NCI-H2227 (cell line): ENCODE measurements around the gene PNMA6F.
"Not testable (repeated sequence)": the region's sequence is repeated elsewhere in the genome, so short reads cannot be mapped to it uniquely, and the experiment has no call there.

Experiments used
- DNase-seq: peaks from one replicate; lab custom pipeline; 2025; ENCODE audit not compliant: unreplicated experiment; lab: John Stamatoyannopoulos, UW

PNMA6F gene

GRCh38 chrX:153303276-153304262 lies 18.0 kb downstream of the PNMA6F start:
- no peak for DNase-seq

- no peak for DNase-seq
Measured at GRCh38 chrX:153302796-153303195, 18.8 kb downstream of the PNMA6F start.

GRCh38 chrX:153301746-153302145 lies 19.8 kb downstream of the PNMA6F start:
- no peak for DNase-seq

GRCh38 chrX:153299855-153300254 lies 21.7 kb downstream of the PNMA6F start:
- DNase-seq: no peak

- no peak for DNase-seq
Measured at GRCh38 chrX:153297376-153297775, 24.2 kb downstream of the PNMA6F start.

- DNase-seq: not testable (repeated sequence)
Measured at GRCh38 chrX:153293485-153294071, 28.0 kb downstream of the PNMA6F start.

- DNase-seq: not testable (repeated sequence)
Measured at GRCh38 chrX:153288807-153289206, 32.8 kb downstream of the PNMA6F start.

GRCh38 chrX:153285678-153286077 lies 35.9 kb downstream of the PNMA6F start:
- not testable (repeated sequence) for DNase-seq

GRCh38 chrX:153283982-153284381 lies 37.6 kb downstream of the PNMA6F start:
- DNase-seq: not testable (repeated sequence)

- not testable (repeated sequence) for DNase-seq
Measured at GRCh38 chrX:153281784-153282183, 39.8 kb downstream of the PNMA6F start.

- DNase-seq: not testable (repeated sequence)
Measured at GRCh38 chrX:153279304-153279703, 42.3 kb downstream of the PNMA6F start.

- DNase-seq: not testable (repeated sequence)
Measured at GRCh38 chrX:153276049-153276448, 45.5 kb downstream of the PNMA6F start.

- DNase-seq: not testable (repeated sequence)
Measured at GRCh38 chrX:153275418-153275817, 46.1 kb downstream of the PNMA6F start.

GRCh38 chrX:153272584-153272983 lies 49.0 kb downstream of the PNMA6F start:
- DNase-seq: not testable (repeated sequence)

- DNase-seq: not testable (repeated sequence)
Measured at GRCh38 chrX:153272070-153272469, 49.5 kb downstream of the PNMA6F start.
